HepG2 (cell line): ENCODE data around the gene ARAP1. TPM values are rescaled to one million over a fixed set of nuclear protein-coding genes. Genes with fewer than 3 reads are reported as not detected.
A peak's percentile ranks its signal among the peaks of the same experiment; 100 is the strongest.

ENCODE experiments used
- ATAC-seq: fragments of 200-7000 bp; cut with Tn5 transposase; 3 replicates; pipeline ENCODE4 v1.9.1; 2020; ENCODE audit warnings: mild to moderate bottlenecking, moderate library complexity
- BruUV-seq: library from RNA; stranded (reverse); fragments of 400-500 nt; replicated peaks from 2 replicates; lab custom pipeline; 2021; lab: Mats Ljungman, UMichigan
- CTCF ChIA-PET: fragments of 300-600 bp; formaldehyde crosslinking; extraction: SDS; loops from one replicate; lab custom pipeline; 2021; ENCODE audit warnings: low total read pairs, inconsistent platforms, low intra/inter-chr PET ratio; lab: Yijun Ruan, JAX
- POLR2A ChIA-PET: fragments of 350-600 bp; sonication (Branson Sonifier 250); formaldehyde crosslinking; loops from one replicate; lab custom pipeline; 2020; ENCODE audit warnings: antibody characterized with exemption, inconsistent platforms; lab: Yijun Ruan, JAX
- DNase-seq: peaks from one replicate; pipeline ENCODE4 v3.0.0-alpha.2; 2015; ENCODE audit warnings: low spot score
- FAIRE-seq: peaks from 3 replicates; lab custom pipeline; 2011; peaks lifted over from hg19 to GRCh38; lab: Jason Lieb, UNC
- H2AFZ ChIP-seq: one replicate; pipeline ENCODE4 v1.6.1; 2011; ENCODE audit warnings: low read length, inconsistent platforms
- H3K27ac ChIP-seq: fragments of 300-600 bp; 3 replicates; pipeline ENCODE4 v1.8.0; 2011; ENCODE audit warnings: mixed run types, mild to moderate bottlenecking, mixed read lengths, low read length, inconsistent platforms; ENCODE audit not compliant: insufficient read depth; ENCODE audit errors: extremely low read length
- H3K27me3 ChIP-seq, 2 experiments: fragments of 200-600 bp in 1 of 2; 2 replicates in 1 of 2; 3 replicates in 1 of 2; pipeline versions ENCODE4 v1.6.0 to v1.8.0; 2011; ENCODE audit warnings: low read length in 2 of 2, mild to moderate bottlenecking in 2 of 2, moderate library complexity in 2 of 2, inconsistent platforms in 1 of 2; ENCODE audit not compliant: insufficient read depth in 2 of 2, control insufficient read depth in 1 of 2
- H3K36me3 ChIP-seq, 2 experiments: fragments of 200-600 bp in 1 of 2; replicated peaks in 1 of 2; 2 replicates in 1 of 2; 3 replicates in 1 of 2; pipeline versions ENCODE4 v1.5.1 to v1.8.0; 2011; ENCODE audit warnings: low read length in 2 of 2, inconsistent platforms in 1 of 2; ENCODE audit not compliant: insufficient read depth in 2 of 2, control insufficient read depth in 1 of 2
- H3K4me1 ChIP-seq: 2 replicates; pipeline ENCODE4 v1.5.1; 2012; ENCODE audit warnings: low read length, inconsistent platforms; ENCODE audit not compliant: insufficient read depth
- H3K4me2 ChIP-seq: 2 replicates; pipeline ENCODE4 v1.6.0; 2011; ENCODE audit warnings: low read depth, low read length, inconsistent platforms
- H3K4me3 ChIP-seq, 3 experiments: fragments of 200-600 bp in 1 of 3; sonication (generic), shearing (Covaris generic) in 1 of 3; replicated peaks in 1 of 3; 2 replicates each; pipeline ENCODE4 v1.5.1; 2011 to 2016; ENCODE audit warnings: low read length in 3 of 3, inconsistent platforms in 2 of 3, low read depth in 2 of 3, mild to moderate bottlenecking in 2 of 3, control low read depth in 1 of 3, mixed read lengths in 1 of 3; ENCODE audit not compliant: insufficient read depth in 1 of 3
- H3K79me2 ChIP-seq: one replicate; pipeline ENCODE4 v1.6.1; 2011; ENCODE audit warnings: low read length, inconsistent platforms; ENCODE audit not compliant: insufficient read depth
- H3K9ac ChIP-seq: 2 replicates; pipeline ENCODE4 v1.6.0; 2011; ENCODE audit warnings: mild to moderate bottlenecking, low read depth, low read length, inconsistent platforms; ENCODE audit not compliant: insufficient read depth
- H3K9me3 ChIP-seq: 2 replicates; pipeline ENCODE4 v1.5.1; 2012; ENCODE audit warnings: mild to moderate bottlenecking, low read length
- H4K20me1 ChIP-seq: 2 replicates; pipeline ENCODE4 v1.6.0; 2011; ENCODE audit warnings: inconsistent platforms, mild to moderate bottlenecking, low read length, moderate library complexity; ENCODE audit not compliant: insufficient read depth
- AFF4 ChIP-seq: sonication (generic); formaldehyde crosslinking; IDR thresholded peaks from 2 replicates; pipeline ENCODE4 v1.4.0; 2020; ENCODE audit warnings: missing genetic modification reagents
- BRD4 ChIP-seq: sonication (generic); formaldehyde crosslinking; IDR thresholded peaks from 2 replicates; pipeline ENCODE4 v1.4.0; 2020; ENCODE audit warnings: missing genetic modification reagents
- GATAD1 ChIP-seq: IDR thresholded peaks from 2 replicates; pipeline ENCODE4 v1.6.1; 2016; ENCODE audit warnings: missing genetic modification reagents, missing compliant biosample characterization
- HIVEP1 ChIP-seq: sonication (generic); formaldehyde crosslinking; IDR thresholded peaks from 2 replicates; pipeline ENCODE4 v1.4.0; 2020; ENCODE audit warnings: mild to moderate bottlenecking, missing genetic modification reagents
- HNRNPUL1 ChIP-seq: fragments of 200-400 bp; formaldehyde crosslinking; IDR thresholded peaks from 2 replicates; pipeline ENCODE4 v1.6.1; 2017; ENCODE audit warnings: low read depth, mild to moderate bottlenecking, low read length, moderate library complexity
- NR2F6 ChIP-seq, 2 experiments: IDR thresholded peaks; 2 replicates each; pipeline ENCODE4 v1.6.1; 2016; ENCODE audit warnings: antibody characterized with exemption in 1 of 2, mild to moderate bottlenecking in 1 of 2
- PHF20 ChIP-seq: sonication (generic); formaldehyde crosslinking; IDR thresholded peaks from 2 replicates; pipeline ENCODE4 v1.5.0; 2020; ENCODE audit warnings: mild to moderate bottlenecking, missing genetic modification reagents
- PRDM10 ChIP-seq: sonication (generic); formaldehyde crosslinking; IDR thresholded peaks from 2 replicates; pipeline ENCODE4 v1.4.0; 2020; ENCODE audit warnings: low read depth, missing genetic modification reagents
- SRY ChIP-seq: sonication (generic); formaldehyde crosslinking; IDR thresholded peaks from 2 replicates; pipeline ENCODE4 v1.8.0; 2022; ENCODE audit warnings: mild to moderate bottlenecking, missing genetic modification reagents
- TRIM24 ChIP-seq: sonication (generic); formaldehyde crosslinking; IDR thresholded peaks from 2 replicates; pipeline ENCODE4 v1.8.0; 2022; ENCODE audit warnings: mild to moderate bottlenecking, missing genetic modification reagents
- U2AF1 ChIP-seq: fragments of 200-400 bp; formaldehyde crosslinking; optimal IDR thresholded peaks from 2 replicates; pipeline ENCODE3; 2017; ENCODE audit warnings: mild to moderate bottlenecking, low read depth, low read length
- ZNF12 ChIP-seq: sonication (generic); formaldehyde crosslinking; IDR thresholded peaks from 2 replicates; pipeline ENCODE4 v1.5.0; 2020; ENCODE audit warnings: missing genetic modification reagents
- ZNF17 ChIP-seq: sonication (generic); formaldehyde crosslinking; IDR thresholded peaks from 2 replicates; pipeline ENCODE4 v1.5.0; 2020; ENCODE audit warnings: mild to moderate bottlenecking, missing genetic modification reagents
- ZNF264 ChIP-seq: sonication (generic); formaldehyde crosslinking; IDR thresholded peaks from 2 replicates; pipeline ENCODE4 v1.4.0; 2020; ENCODE audit warnings: missing genetic modification reagents
- ZNF296 ChIP-seq: sonication (generic); formaldehyde crosslinking; conservative IDR thresholded peaks from 2 replicates; pipeline ENCODE4 v1.5.0; 2020; ENCODE audit warnings: mild to moderate bottlenecking, missing genetic modification reagents
- WGBS: methylation state at CpG from one replicate; pipeline ENCODE4 v1.1.6; 2017; ENCODE audit warnings: low lambda C conversion rate; 5-methylcytosine and 5-hydroxymethylcytosine counted together
- in situ Hi-C: cut with HindIII; loops from 2 replicates; pipeline ENCODE4 v1.10.0; 2017; ENCODE audit warnings: low pct_unique_long_range_greater_than_20kb; ENCODE audit not compliant: extremely low pct_ligation_motif_present
- intact Hi-C: fragments of 100-400 bp; cut with micrococcal nuclease; formaldehyde crosslinking; loops from one replicate; pipeline ENCODE4 v1.10.0; 2022; ENCODE audit not compliant: unreplicated experiment
- polyA plus RNA-seq, 8 experiments: library from polyadenylated mRNA; depleted of rRNA in 3 of 8; stranded (reverse) in 7 of 8; unstranded in 1 of 8; fragments of >200 nt; fragmentation: Illumina TruSeq in 4 of 8; extraction: Trizol in 4 of 8; gene quantifications; 2 replicates each; pipeline versions ENCODE4 v1.2.1 to v1.2.3, GENCODE V29; 2011 to 2016; ENCODE audit warnings: low read depth in 4 of 8, missing spikeins in 1 of 8, mixed read lengths in 1 of 8; ENCODE audit not compliant: insufficient read depth in 1 of 8
- total RNA-seq, 5 experiments: library from RNA; depleted of rRNA; stranded (reverse); fragments of >200 nt; fragmentation: Illumina TruSeq; extraction: Trizol; gene quantifications; 2 replicates each; pipeline ENCODE4 v1.2.3, GENCODE V29; 2016; ENCODE audit warnings: low read depth in 1 of 5
- TF ChIP-seq, protein P1 (sequence below): sonication (generic); formaldehyde crosslinking; IDR thresholded peaks from 2 replicates; pipeline ENCODE4 v1.4.0; 2020; ENCODE audit warnings: missing genetic modification reagents
- TF ChIP-seq, protein P2 (sequence below): sonication (generic); formaldehyde crosslinking; IDR thresholded peaks from 2 replicates; pipeline ENCODE4 v1.8.0; 2022; ENCODE audit warnings: mild to moderate bottlenecking, missing genetic modification reagents, moderate library complexity

ARAP1 gene
- total and polyA plus RNA-seq, 2 of the 13 experiments (the other 11 are each of a cell fraction or from before 2014, with no cell fraction given): 43.2 to 55.5 TPM

DNA sequence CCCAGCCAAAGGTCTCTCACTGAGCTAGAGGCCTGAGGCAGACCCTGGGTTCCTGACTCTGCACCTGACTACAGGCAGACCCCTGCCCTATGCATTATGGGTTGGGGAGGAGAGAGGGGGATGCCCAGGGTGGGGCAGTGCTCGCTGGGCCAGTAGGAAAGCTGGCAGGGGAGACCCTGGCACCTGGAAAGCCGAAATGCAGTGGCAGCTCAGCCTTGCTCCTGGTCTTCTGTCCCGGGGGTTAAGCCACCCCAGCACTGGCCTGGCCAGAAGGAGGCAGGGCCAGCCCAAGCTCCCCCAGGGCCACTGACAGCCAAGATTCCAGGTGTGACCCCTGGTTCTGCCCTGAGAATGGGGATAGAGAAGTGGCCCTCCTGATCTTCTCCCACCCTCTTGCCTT is 5.4 kb downstream of the ARAP1 start:
- ChIA-PET CTCF (no interaction called here), POLR2A (interaction anchor here (0.5 to 1.0 kb wide), 3 partner anchors 30 to 47 kb away, joined by 3 read pairs; partner anchors contain the start of gene STARD10)
- no peak for DNase-seq
- no peak for FAIRE-seq
- in situ Hi-C loops (no loop called here), intact Hi-C loops (no loop called here)
- Histone ChIP-seq H3K4me2 (no peak overlapping the region), H3K4me1 (peaks cover 92% of the 10 kb centered on the region), H3K36me3 (peaks cover 3 to 15% of the 10 kb centered on the region in 2 experiments; a peak in 2 of 5 replicates), H3K79me2 (peaks cover 88% of the 10 kb centered on the region), H2AFZ (no peak overlapping the region), H4K20me1 (peaks cover 11% of the 10 kb centered on the region; the same call in 1 of the 2 replicates), H3K9ac (no peak overlapping the region), H3K27me3 (no peaks in the 10 kb centered on the region; a peak in 1 of 5 replicates), H3K4me3 (no peak overlapping the region), H3K27ac (peak overlapping the region; percentile 8), H3K9me3 (no peaks in the 10 kb centered on the region)
- no TSS peak for BruUV-seq
- WGBS: 100% methylated on average over 1 of the region's 3 CpGs
- no peak for ATAC-seq
- TF ChIP-seq ZNF17 (CRISPR knock-in tag) (no peak), ZNF12 (CRISPR knock-in tag) (no peak), U2AF1 (no peak), NR2F6 (IDR thresholded peaks at IDR 0.05) (no peak), NR2F6 (CRISPR knock-in tag; IDR thresholded peaks at IDR 0.05) (no peak), HIVEP1 (CRISPR knock-in tag) (no peak), BRD4 (no peak), ZNF296 (CRISPR knock-in tag) (no peak), AFF4 (no peak), PHF20 (CRISPR knock-in tag) (no peak), PRDM10 (no peak), HNRNPUL1 (no peak), GATAD1 (CRISPR knock-in tag) (no peak), TRIM24 (CRISPR knock-in tag) (no peak), SRY (no peak), ZNF264 (CRISPR knock-in tag) (no peak)
- TF ChIP-seq, protein P1, sequence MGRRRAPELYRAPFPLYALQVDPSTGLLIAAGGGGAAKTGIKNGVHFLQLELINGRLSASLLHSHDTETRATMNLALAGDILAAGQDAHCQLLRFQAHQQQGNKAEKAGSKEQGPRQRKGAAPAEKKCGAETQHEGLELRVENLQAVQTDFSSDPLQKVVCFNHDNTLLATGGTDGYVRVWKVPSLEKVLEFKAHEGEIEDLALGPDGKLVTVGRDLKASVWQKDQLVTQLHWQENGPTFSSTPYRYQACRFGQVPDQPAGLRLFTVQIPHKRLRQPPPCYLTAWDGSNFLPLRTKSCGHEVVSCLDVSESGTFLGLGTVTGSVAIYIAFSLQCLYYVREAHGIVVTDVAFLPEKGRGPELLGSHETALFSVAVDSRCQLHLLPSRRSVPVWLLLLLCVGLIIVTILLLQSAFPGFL: no peak
- TF ChIP-seq, protein P2, sequence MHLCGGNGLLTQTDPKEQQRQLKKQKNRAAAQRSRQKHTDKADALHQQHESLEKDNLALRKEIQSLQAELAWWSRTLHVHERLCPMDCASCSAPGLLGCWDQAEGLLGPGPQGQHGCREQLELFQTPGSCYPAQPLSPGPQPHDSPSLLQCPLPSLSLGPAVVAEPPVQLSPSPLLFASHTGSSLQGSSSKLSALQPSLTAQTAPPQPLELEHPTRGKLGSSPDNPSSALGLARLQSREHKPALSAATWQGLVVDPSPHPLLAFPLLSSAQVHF: no peak
